Stimulated activated CD8-positive, alpha-beta memory T cell treated with anti-CD3 and anti-CD28 coated beads, Interleukin-7, amount 100 ng/mL, for 48 hours (primary cell): ENCODE data around the gene FAAP24.
"Not testable (repeated sequence)": the region's sequence is repeated elsewhere in the genome, so short reads cannot be mapped to it uniquely, and the experiment has no call there.

Experiments
- DNase-seq, 2 donors: peaks; one replicate each; pipeline ENCODE4 v3.0.0-alpha.2; 2020; ENCODE audit warnings: low read depth in 1 of 2; ENCODE audit errors: extremely low read depth in 1 of 2

FAAP24 gene

DNA sequence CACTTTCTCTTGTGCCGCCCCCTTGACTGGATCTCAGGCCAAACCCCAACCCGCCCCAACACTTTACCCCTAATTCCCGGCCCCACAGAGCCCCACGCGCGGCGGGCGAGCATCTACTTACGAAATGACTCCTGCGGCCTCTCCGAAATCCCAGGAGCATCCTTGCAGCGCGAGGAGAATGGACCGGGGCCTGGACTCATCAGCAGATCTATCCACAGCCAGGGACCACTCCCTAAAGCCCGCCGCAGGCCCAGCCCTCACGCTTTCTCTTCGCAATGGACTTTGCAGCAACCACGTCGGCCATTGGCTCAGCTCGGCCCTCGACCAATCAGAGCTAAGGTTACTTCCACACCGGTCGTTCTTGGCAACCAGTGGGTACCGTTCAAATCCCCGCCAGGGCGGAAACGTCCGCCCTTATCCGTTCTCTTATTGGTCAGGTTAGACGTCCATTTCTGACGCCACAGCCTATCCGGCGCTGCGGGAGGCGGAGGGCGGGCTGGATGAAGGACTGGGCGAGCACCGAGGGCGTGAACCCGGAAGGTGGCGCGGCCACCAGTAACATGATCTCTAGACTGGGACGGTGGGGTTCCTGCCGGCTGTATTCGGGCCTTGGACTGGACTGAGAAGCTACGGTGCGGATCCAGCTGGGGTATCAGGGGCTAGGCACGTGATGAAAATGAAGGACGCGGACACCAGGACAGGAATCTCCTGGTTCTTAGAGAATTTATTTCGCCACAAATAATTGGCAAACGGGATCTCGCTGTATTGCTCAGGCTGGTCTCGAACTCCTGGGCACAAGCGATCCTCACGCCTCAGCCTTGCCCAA is at the start of gene FAAP24, which contains the start of gene CEP89:
FAAP24 (plus strand) TSS at position 528 of the 826 bp plus-strand sequence. CDS start 955 bp downstream, outside the sequence.
CEP89 (minus strand) TSS at position 244 of the 826 bp plus-strand sequence; CDS start at position 160, 84 bp downstream.
- peak; percentile 94 to 97 for DNase-seq

GRCh38 chr19:32924200-32924599 is 47.8 kb upstream of the FAAP24 start:
- no peak for DNase-seq

GRCh38 chr19:32928806-32929205 is 43.2 kb upstream of the FAAP24 start:
- DNase-seq: no peak

GRCh38 chr19:32930567-32930966 is 41.5 kb upstream of the FAAP24 start:
- DNase-seq: no peak

GRCh38 chr19:32933571-32933970 is 38.5 kb upstream of the FAAP24 start:
- no peak for DNase-seq

DNA sequence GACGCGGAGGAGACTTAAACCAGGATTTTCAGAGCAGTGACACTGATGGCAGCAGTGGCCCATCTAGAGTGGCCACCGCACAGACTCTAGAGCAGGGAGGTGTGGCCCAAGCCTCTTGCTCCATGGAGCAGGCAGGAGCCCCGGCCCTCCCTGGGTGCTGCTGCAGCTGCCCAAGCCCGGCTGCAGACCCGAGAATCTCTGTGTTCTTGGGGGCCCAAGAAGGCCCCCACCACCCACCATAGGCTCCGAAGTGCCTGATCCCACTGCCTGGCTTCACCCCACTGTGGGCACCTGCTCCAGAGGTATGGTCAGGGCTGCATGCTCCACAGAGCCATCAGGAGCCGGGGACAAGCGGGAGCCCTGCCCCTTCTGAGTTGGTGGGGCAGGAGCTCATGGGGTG is 36.4 kb upstream of the FAAP24 start:
- no peak for DNase-seq

DNA sequence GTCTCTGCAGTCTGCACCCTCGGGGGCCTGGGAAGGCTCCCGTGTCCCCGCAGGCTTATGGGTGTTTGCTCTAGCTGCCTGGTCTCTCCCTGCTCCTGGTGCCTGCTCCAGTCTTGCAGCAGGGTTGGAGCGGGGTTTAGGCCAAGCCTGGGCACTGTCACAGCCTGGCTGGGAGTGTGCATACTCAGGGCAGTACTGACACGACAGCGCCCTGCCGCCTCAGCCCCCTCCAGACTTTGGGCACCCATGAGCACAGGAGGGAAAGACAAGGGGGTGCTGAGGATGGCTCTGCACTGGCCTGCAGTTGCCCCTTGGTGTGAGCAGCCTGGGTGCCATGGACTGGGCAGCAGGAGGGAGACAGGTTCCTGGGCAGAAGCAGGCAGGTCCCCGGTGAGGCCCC is 36.0 kb upstream of the FAAP24 start:
- no peak for DNase-seq

- not testable (repeated sequence) for DNase-seq
These were observed 30.8 kb upstream of the FAAP24 start for GRCh38 chr19:32941273-32941672.

GRCh38 chr19:32945260-32945659 is 26.8 kb upstream of the FAAP24 start:
- no peak for DNase-seq

DNA sequence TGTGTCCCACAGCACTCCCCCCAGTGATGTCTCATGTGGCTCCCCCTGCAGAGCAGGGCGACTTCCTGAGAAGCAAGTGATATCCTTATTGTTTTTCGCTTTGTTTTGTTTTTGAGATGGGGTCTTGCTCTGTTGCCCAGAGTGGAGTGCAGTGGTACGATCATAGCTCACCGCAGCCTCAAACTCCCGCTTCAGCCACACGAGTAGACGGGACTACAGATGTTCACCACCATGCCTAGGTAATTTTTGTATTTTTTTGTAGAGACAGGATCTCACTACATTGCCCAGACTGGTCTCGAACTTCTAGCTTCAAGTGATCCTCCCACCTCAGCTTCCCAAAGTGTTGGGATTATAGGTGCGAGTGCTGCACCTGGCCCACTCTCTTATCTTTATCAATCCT is 5.3 kb upstream of the FAAP24 start:
- no peak for DNase-seq

- DNase-seq: no peak
These were observed 2.5 kb upstream of the FAAP24 start for GRCh38 chr19:32969549-32969948.

DNA sequence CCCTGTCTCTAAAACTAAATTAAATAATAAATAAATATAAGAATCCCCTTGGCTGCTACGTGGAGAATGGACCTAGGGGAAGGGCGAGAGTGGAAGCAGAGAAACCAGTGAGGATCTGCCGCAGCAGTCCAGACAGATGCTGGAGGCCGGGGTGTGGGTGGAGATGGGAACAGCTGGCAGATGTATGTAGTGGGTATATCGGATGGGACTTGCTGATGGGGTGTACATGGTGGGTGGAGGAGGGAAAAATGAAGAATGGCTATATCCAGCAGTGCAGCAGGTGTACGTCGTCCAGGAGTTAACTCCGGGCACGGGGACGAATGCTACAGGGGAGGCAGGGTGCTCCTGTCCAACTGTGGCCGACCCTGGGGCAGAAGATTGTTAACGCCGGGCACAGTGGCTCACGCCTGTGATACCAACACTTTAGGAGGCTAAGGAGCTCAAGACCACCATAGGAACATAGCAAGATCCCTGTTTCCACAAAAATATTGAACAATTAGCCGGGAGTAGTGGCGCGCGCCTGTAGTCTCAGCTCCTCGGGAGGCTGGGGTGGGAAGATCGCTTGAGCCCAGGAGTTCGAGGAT is 938 bp upstream of the FAAP24 start:
- no peak for DNase-seq

GRCh38 chr19:32976223-32976805 is 4.3 kb downstream of the FAAP24 start:
- peak; percentile 9 to 47 for DNase-seq

DNA sequence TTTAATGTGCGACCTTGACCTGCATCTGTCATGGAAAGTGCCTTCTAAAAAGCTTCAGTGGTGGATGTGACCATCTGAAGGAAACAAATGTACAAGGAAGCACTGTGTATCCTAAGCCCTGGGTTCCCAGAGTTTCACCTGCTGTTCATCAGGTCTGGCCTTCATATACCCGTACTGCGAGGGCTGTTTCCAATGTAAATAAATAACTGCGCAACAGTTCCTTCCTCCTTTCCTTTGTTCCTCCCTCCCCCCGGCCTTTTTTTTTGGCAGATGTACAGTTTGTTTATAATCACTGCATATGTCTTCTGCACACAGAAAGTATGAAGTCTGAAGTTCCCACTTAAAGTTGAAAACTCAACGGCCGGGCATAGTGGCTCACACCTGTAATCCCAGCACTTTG is 5.2 kb downstream of the FAAP24 start:
- DNase-seq: no peak

DNA sequence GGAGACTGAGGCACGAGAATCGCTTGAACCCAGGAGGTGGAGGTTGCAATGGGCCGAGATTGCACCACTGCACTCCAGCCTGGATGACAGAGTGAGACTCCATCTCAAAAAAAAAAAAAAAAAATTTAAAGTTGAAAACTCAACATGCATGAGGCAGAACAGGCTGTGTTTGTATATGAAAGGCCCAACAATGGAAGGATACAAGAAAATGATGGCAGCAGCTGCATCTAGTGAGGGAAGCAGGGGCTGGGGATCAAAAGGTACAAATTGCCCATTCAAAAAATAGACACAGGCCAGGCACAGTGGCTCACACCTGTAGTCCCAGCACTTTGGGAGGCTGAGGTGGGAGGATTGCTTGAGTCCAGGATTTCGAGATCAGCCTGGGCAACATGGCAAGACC is 5.8 kb downstream of the FAAP24 start:
- not testable (repeated sequence) for DNase-seq

- DNase-seq: not testable (repeated sequence)
These were observed 7.8 kb downstream of the FAAP24 start for GRCh38 chr19:32979807-32980206.

GRCh38 chr19:32982488-32982887 is 10.4 kb downstream of the FAAP24 start:
- DNase-seq: not testable (repeated sequence)

DNA sequence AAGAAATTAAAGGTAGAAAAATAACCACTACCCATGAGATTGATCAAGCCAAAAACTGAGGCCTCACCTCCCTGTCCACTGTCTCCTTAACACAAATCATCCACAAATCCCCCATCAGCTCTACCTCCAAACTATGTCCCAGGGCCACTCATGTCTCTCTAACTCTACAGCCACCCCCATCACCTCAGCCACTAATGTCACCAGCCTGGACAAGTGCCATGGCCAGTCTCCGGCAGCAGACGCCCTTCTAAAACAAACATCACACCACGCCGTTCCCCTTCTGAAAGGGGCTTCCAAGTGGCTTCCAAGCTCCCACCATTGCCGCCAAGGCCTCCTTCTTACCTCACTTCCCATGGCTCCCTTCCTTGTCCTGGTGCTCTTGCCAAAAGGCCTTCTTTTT is 16.2 kb downstream of the FAAP24 start:
- not testable (repeated sequence) for DNase-seq

GRCh38 chr19:32988724-32989123 is 16.7 kb downstream of the FAAP24 start:
- no peak for DNase-seq

GRCh38 chr19:32995966-32996365 is 23.9 kb downstream of the FAAP24 start:
- DNase-seq: not testable (repeated sequence)

GRCh38 chr19:32997061-32997464 is 25.0 kb downstream of the FAAP24 start:
- DNase-seq: not testable (repeated sequence)
